Fibroblast of peridontal ligament (primary cell): Measurements from ENCODE around the gene HTR2A.
A peak's percentile ranks its signal among the peaks of the same experiment; 100 is the strongest.

Experiments used
- DNase-seq: peaks from one replicate; pipeline ENCODE4 v3.0.0-alpha.2; 2010; ENCODE audit errors: extremely low read depth

HTR2A gene

DNA sequence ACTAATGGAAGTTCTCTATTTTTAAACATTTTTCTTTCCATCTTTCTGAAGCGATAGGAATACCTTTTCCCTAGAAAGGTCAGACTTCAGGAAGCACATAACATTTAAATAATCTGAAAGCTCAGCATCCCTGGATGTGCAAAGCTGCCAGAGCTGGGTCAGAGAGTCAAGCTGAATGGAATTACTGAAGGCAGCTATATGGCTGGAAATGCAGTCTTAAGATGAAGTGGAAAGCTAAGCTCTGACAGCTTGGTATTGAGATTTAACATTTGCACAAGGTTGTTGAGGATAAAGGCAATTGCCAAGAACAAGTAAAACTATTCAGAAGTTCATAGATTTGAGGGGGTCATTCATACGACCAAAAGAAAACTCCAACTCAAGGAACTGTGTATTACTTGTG lies 28.8 kb downstream of the HTR2A start:
- no peak for DNase-seq

DNA sequence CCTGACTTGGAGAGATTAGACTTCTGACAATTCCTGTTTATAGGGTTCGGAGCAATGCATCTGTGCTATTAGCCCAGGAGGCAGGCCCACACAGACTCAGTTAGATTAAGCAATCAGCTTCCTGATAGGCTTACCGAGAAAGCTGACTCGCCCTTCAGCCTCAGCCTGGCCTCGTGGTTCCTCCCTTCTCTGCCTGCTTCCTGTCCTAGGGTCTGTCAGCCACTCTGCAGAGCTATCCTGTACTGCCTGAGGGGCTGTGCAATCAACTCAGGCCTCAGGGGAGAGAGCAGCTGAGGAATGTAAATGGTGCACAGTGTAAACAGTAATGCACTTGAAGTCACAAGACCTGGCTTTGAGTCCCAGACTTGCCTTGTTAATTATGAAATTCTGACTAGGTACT lies 30.7 kb downstream of the HTR2A start:
- DNase-seq = peak; percentile 41

DNA sequence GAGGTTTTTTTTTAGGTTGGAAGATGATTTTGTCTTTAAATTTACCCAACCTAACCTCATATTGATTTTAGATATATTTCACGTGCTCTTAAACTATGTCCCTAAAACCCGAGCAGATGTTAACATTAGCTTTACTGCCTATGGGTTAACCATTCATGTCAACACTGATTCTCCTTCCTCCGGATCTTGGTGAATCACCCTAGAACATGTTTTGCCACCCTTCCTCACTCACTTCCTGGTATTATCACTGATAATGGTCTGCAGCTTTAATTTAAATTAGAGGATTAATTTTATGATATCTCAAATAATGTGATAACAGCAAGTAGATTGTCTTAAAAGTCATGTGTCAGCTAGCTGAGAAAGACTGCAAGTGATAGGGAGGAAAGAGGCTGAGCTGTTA lies 31.9 kb downstream of the HTR2A start:
- DNase-seq = no peak

- no peak for DNase-seq
These were observed 34.9 kb downstream of the HTR2A start for GRCh38 chr13:46861959-46862358.

DNA sequence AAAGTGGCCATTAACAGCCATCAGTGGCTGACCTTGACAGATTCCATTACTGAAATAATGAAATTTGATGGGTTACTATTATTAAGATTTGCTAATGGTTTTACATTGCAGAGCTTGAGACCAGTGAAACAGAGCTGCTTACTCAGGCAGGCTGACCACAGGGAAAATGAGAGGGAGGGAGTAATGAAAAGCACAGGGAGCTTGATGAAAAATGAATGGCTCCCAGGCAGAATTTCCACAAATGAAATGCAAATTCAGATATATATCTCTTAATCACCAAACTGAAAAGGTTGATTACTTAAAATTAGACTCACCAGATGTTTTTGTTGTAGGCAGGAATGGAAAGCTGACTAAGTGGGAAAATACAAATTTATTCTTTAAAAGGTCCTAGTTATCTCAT lies 36.1 kb downstream of the HTR2A start:
- DNase-seq = peak; percentile 3

DNA sequence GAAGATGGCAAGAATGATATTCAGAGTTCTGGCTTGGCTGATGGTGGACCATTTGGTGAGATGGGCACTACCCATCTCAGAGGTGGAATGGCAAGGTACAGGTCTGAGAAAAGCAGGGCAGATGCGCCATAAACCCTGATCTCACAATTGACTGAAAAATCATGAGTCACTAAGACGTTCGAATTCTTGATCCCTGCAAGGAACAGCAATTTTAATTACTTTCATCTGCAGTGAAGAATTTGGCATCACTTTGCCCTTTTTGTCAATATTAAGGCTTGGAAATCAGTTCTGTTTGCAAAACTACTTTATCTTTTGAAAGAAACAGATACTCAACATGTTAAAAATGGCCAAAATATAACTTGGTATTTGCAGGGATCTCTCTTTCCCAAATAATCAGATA lies 38.1 kb downstream of the HTR2A start:
- peak; percentile 5 for DNase-seq

- DNase-seq = no peak
These were observed 38.7 kb downstream of the HTR2A start for GRCh38 chr13:46858163-46858562.

DNA sequence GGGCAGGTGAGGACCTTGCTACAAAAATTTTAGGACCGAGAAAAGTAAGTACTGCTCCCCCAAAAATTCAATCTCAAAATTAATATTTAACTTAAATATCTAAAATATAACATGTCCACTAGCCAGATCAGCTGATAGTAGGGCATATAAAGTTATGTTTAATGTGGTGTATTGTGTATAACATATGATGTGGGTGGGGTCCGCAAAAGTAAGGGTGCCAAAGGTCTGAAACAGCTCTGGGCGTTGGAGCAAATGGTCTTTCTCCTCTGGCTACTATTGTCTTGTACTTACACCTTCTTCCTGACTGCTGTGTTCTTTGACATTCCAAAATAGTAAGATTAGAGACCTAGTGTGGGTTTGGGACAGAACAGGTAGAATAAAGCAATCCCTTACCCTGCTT lies 41.2 kb downstream of the HTR2A start:
- no peak for DNase-seq

- DNase-seq = no peak
These were observed 41.7 kb downstream of the HTR2A start for GRCh38 chr13:46855166-46855565.

- DNase-seq = no peak
These were observed 44.7 kb downstream of the HTR2A start for GRCh38 chr13:46852168-46852567.

DNA sequence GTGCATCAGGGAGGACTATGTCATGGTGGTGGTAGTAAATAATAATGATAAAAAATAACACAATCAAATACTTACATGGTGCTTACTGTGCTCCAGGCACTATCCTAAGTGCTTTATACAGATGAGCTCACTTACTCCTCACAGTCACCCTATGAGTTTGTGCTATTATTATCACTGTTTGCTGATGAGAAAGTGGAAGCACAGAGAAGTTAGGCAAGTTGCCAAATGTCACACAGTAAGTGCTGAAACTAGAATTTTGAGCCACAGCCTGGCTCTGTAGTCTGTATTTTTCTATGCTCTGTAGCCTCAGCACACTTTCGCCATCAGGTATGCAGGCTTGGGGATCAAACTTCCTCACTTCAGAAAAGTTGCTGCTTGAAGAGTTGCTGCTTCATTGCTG lies 46.6 kb downstream of the HTR2A start:
- DNase-seq = no peak

- DNase-seq = no peak
These were observed 50.1 kb downstream of the HTR2A start for GRCh38 chr13:46846726-46847125.

DNA sequence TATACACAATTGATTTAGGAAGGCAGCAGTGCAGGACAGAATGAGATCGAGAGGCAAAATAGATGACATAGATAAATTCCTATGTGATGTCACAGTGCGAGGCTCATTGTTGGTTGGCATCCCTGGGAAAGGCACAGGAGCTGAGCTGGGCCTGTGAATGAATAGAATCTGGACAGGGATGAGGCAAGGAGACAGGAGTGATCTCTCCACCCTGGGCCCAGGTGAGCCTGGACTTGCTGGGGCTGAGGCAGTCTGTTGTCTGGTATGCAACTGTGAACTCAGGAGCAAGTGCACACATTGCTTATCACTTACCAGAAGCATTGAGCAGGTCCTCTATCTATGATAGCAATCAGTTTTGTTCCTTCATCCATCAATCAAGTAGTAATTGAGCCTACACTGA lies 51.7 kb downstream of the HTR2A start:
- no peak for DNase-seq

GRCh38 chr13:46844431-46844830 lies 52.4 kb downstream of the HTR2A start:
- no peak for DNase-seq

GRCh38 chr13:46839399-46839798 lies 57.5 kb downstream of the HTR2A start:
- no peak for DNase-seq

DNA sequence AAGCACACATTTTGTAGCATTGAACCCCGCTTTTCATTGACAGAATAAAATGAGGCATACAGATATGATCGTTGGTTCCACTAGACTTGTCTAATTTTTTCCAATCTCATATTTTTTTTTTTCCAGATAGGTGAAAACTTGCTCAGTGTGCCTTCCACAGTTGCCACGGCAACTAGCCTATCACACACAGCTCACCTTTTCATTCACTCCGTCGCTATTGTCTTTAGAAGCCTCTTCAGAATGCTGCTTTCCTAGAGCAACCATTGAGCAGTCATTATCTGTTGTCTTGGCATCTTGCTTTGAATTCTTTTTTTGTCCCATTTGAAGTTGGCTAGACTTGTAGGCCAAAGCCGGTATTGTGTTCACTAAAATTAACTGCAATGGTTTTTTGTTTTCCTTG lies 62.2 kb downstream of the HTR2A start:
- DNase-seq = no peak

DNA sequence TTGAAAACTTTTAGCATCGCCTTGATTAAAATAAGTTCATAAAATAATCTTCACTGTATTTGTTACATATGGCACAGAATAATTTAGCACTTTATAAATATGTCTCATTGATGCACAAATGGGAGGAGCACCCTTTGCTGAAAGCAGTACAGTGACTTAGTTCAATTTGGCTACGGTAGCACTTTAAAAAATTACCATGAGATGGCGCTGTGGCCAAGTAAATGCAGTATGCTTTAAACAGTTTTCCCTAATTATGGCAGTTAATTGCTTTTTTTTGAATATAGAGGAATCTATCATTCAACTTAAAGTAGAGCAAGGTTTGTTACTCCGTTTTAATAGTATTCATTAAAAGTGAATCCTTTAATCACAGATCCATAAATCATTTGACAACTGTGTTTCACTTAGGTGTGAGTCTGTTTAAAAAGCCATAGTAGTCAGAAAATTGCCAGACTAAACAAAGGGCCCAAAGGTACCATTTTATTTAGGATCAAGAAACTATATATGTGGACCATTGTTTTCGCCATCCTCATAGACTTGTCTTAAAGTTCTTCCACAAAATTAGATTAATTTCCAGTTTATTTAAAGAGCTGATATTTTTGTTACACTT lies 65.2 kb downstream of the HTR2A start:
- peak; percentile 80 for DNase-seq

DNA sequence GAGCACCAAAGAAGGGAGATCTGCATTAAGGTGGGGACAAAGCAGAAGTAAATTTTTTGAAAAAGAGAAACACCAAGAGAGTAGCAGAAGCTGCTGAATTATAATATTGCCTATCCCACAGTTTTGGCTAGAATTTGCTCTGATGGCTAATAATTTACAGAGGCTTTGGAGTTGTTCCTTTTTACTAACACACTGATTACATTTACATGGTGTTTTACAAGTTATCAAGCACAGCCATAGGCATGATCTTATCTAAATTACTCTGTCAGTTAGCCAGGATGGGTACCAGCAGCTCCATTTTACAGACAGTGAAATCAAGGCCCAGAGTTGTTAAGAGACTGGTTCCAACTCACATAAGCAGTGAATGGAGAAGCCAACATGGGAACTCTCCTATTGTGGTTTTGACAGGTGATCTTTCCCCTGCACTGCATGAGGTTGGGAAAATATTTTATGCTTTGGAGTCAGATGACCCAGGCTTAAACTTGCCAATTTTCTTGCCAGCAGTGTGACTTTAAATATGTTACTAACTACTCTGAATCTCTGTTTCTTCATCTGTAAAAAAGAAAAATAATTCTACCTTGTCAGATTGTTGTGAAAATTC lies 66.3 kb downstream of the HTR2A start:
- no peak for DNase-seq

GRCh38 chr13:46822551-46822950 lies 74.3 kb downstream of the HTR2A start:
- DNase-seq = no peak

DNA sequence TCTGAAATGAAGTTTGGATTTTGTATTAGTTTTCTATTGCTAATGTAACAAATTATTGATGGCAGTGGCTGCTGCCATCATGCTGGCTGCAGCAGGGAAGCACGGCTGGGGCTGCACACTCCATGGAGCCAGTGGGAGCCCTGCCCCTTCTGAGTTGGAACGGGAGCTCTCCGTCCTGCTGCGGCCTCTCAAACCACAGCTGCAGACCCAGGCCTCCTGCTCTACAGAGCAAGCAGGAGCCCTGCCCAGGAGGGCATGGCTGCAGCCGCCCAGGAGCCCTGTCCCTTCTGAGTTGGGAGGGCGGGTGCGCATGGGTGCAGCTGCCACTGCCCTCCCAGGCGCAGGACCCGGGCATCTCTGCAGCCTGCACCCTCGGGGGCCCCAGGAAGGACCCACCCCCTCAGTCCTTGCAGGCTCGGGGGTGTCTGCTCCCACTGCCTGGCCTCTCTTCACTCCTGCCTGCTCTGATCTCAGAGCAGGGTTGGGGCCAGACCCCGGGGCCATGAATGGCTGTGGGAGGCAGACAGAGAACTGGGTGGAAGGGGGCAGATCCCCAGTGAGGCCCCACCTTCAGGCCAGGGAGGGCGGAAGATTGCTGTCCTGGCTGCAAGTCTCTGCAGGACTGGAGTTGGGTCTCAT lies 78.9 kb downstream of the HTR2A start:
- no peak for DNase-seq

DNA sequence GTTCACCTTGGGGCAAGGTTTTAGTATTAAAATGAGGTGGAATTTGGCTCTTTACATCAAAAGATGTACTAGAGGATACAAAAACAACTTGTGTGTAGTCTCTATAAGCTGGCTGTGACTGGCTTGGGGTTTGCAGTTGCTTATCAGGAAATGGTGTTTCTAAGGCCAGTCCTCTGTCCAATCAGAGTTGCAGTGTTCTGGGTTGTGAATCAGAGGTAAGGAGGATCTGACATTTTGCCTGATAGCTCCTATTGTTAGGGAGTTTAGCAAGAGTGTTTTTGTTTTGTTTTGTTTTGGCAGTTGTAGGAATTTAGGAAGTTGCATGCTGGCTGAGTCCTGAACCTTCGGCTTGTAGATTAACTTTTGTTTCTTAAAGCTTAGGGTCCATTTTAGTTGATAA lies 79.8 kb downstream of the HTR2A start:
- no peak for DNase-seq

- no peak for DNase-seq
These were observed 80.5 kb downstream of the HTR2A start for GRCh38 chr13:46816371-46816770.

GRCh38 chr13:46812301-46812797 lies 84.5 kb downstream of the HTR2A start:
- no peak for DNase-seq
